Activated CD4-positive, alpha-beta memory T cell treated with anti-CD3 and anti-CD28 coated beads, Interleukin-2, amount 10 ng/mL, durations not matched to agents 7 days and 5 days (primary cell): ENCODE measurements around the gene TBL1X. TPM values are rescaled to one million over a fixed set of nuclear protein-coding genes. Genes with fewer than 3 reads are reported as not detected.

Experiments used
- CTCF ChIA-PET: fragments of 350-600 bp; sonication (Branson Sonifier 250); formaldehyde crosslinking; loops from one replicate; lab custom pipeline; 2021; ENCODE audit warnings: antibody characterized with exemption, inconsistent platforms; lab: Charles Lee
- POLR2A ChIA-PET: fragments of 350-600 bp; sonication (Branson Sonifier 250); formaldehyde crosslinking; loops from one replicate; lab custom pipeline; 2021; ENCODE audit warnings: antibody characterized with exemption; lab: Charles Lee
- DNase-seq: peaks from one replicate; pipeline ENCODE4 v3.0.0-alpha.2; 2020
- H3K27ac Mint-ChIP-seq: one replicate; pipeline ENCODE4 v1.8.0; 2021; ENCODE audit warnings: mild to moderate bottlenecking, mixed read lengths
- H3K27me3 Mint-ChIP-seq: one replicate; pipeline ENCODE4 v1.8.0; 2021; ENCODE audit warnings: mixed read lengths
- H3K36me3 Mint-ChIP-seq: one replicate; pipeline ENCODE4 v1.8.0; 2021; ENCODE audit warnings: low read depth, mixed read lengths
- H3K4me1 Mint-ChIP-seq: one replicate; pipeline ENCODE4 v1.8.0; 2021; ENCODE audit warnings: mixed read lengths
- H3K4me3 Mint-ChIP-seq: one replicate; pipeline ENCODE4 v1.8.0; 2021; ENCODE audit warnings: mild to moderate bottlenecking, mixed read lengths
- H3K9me3 Mint-ChIP-seq: one replicate; pipeline ENCODE4 v1.8.0; 2021; ENCODE audit warnings: mixed read lengths
- total RNA-seq, 2 experiments: library from RNA; stranded (reverse); gene quantifications; one replicate each; pipeline ENCODE4 v1.2.3, GENCODE V29; 2021

TBL1X gene
- total RNA-seq, 2 experiments from 2014 or later = 39.5 to 44.0 TPM

DNA sequence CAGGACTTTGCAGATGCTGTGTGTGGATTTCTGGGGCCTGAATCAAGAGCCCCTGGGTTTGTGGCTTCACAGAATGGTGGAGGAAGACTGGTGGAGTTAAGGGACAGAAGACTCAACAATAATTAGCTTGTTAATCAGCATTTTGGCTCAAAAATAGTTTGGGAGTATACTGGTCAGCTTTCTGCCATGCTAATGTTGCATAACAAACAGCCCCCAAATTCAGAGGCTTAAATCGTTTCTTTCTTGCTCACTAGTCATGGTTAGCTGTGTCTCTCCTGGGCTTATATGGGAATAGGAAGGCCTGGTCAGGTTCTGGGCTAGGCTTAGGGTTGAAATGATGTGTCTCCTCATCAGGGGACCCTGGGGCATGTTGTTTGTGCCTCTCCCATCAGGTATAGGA is 24.4 kb downstream of the TBL1X start:
- Mint-ChIP-seq H3K4me3 (no peak overlapping the region), H3K4me1 (peaks cover 2% of the 10 kb centered on the region), H3K9me3 (no peaks in the 10 kb centered on the region), H3K27ac (no peak overlapping the region), H3K36me3 (peaks cover 13% of the 10 kb centered on the region), H3K27me3 (no peaks in the 10 kb centered on the region)
- ChIA-PET CTCF (interaction anchor here (1.3 kb wide), 1 partner anchor 15 kb away, joined by 4 read pairs; no protein-coding TSS in a partner anchor), POLR2A (no interaction called here)
- DNase-seq = no peak

GRCh38 chrX:9492901-9493300 is 28.0 kb downstream of the TBL1X start:
- H3K27ac Mint-ChIP-seq = no peak overlapping the region
- no peaks in the 10 kb centered on the region for H3K9me3 Mint-ChIP-seq
- CTCF ChIA-PET = no interaction called here
- POLR2A ChIA-PET = no interaction called here
- peaks cover 15% of the 10 kb centered on the region for H3K36me3 Mint-ChIP-seq
- no peak for DNase-seq
- peaks cover 5% of the 10 kb centered on the region for H3K4me1 Mint-ChIP-seq
- H3K27me3 Mint-ChIP-seq = no peaks in the 10 kb centered on the region
- H3K4me3 Mint-ChIP-seq = no peak overlapping the region

- CTCF ChIA-PET = no interaction called here
- Mint-ChIP-seq H3K27ac (no peak overlapping the region), H3K9me3 (no peaks in the 10 kb centered on the region), H3K4me3 (no peak overlapping the region), H3K27me3 (no peaks in the 10 kb centered on the region), H3K36me3 (peaks cover 15% of the 10 kb centered on the region), H3K4me1 (peaks cover 5% of the 10 kb centered on the region)
- DNase-seq = no peak
- POLR2A ChIA-PET = no interaction called here
These were observed 29.1 kb downstream of the TBL1X start for GRCh38 chrX:9493936-9494335.

DNA sequence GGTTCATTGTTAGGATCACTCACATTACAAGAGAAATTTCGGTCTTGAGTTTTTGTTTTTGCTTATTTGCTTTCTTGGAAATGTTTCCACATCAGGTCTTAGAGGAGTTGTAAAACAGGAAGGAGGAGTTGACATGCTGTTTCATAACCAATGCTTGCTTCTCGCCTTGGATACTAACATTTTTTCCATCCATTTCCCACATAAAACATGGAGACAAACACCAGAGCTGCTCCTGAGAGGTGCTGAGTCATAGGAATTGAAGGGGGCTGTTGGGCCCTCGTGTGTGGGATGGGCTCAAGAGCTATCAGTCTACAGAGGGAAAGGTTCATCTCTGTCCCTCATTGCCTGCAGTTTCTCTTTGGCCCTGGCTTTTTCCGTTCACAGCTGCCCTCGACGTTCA is 29.9 kb downstream of the TBL1X start:
- H3K27ac Mint-ChIP-seq = no peak overlapping the region
- DNase-seq = no peak

DNA sequence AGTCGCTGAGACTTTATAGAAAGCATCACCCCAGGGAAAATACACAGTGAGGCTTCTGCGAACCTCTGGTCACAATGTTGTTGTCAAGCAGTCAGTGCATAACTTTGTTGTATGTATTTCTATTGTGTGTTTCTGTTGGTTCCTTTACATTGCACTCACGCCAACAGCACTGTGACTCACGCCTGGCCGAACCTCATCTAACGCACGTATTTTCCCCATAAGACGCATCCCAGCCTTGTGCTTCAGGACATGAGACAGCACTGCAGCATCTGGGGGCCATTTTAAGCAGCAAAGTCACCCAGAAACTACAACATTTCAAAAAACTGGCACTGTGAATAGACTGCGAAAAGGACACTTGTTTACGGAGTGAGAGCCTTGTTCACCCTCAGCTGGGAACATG is 30.6 kb downstream of the TBL1X start:
- Mint-ChIP-seq H3K4me1 (peaks cover 5% of the 10 kb centered on the region), H3K9me3 (no peaks in the 10 kb centered on the region), H3K4me3 (no peak overlapping the region), H3K27me3 (no peaks in the 10 kb centered on the region), H3K27ac (no peak overlapping the region), H3K36me3 (peaks cover 18% of the 10 kb centered on the region)
- POLR2A ChIA-PET = no interaction called here
- CTCF ChIA-PET = no interaction called here
- DNase-seq = no peak

More for the DNA sequence above, 29.9 kb downstream of the TBL1X start:
- peaks cover 5% of the 10 kb centered on the region for H3K4me1 Mint-ChIP-seq
- POLR2A ChIA-PET = no interaction called here
- H3K27me3 Mint-ChIP-seq = no peaks in the 10 kb centered on the region
- CTCF ChIA-PET = no interaction called here
- peaks cover 18% of the 10 kb centered on the region for H3K36me3 Mint-ChIP-seq
- no peaks in the 10 kb centered on the region for H3K9me3 Mint-ChIP-seq
- no peak overlapping the region for H3K4me3 Mint-ChIP-seq

DNA sequence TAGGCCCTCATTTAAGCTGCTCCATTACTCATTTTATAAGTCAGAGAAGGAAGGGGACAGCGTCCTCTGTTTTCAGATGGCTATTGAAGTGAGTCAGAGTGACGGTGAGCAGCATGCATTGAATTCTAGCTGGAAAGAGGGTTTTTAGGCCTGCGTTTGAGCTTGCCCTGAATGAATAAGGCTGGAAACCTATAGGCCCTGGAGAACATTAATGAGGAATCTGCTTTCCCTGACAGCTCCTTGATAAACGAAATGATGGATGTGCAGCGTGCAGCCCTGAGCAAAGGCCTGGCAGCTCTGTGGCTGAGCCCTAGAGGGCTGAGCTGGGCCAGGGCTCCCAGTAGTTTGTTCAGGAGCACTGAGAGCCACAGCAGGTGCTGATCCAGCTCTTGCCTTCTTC is 33.4 kb downstream of the TBL1X start:
- H3K27me3 Mint-ChIP-seq = no peaks in the 10 kb centered on the region
- DNase-seq = no peak
- H3K9me3 Mint-ChIP-seq = no peaks in the 10 kb centered on the region
- CTCF ChIA-PET = no interaction called here
- peaks cover 3% of the 10 kb centered on the region for H3K4me1 Mint-ChIP-seq
- H3K36me3 Mint-ChIP-seq = peaks cover 35% of the 10 kb centered on the region
- no peak overlapping the region for H3K27ac Mint-ChIP-seq
- POLR2A ChIA-PET = no interaction called here
- H3K4me3 Mint-ChIP-seq = no peak overlapping the region

- POLR2A ChIA-PET = no interaction called here
- Mint-ChIP-seq H3K9me3 (peaks cover 2% of the 10 kb centered on the region), H3K27me3 (no peaks in the 10 kb centered on the region), H3K4me3 (no peak overlapping the region), H3K36me3 (peaks cover 50% of the 10 kb centered on the region), H3K4me1 (no peaks in the 10 kb centered on the region), H3K27ac (no peak overlapping the region)
- DNase-seq = no peak
- CTCF ChIA-PET = no interaction called here
These were observed 35.7 kb downstream of the TBL1X start for GRCh38 chrX:9500584-9500983.

- Mint-ChIP-seq H3K27ac (no peak overlapping the region), H3K9me3 (peaks cover 2% of the 10 kb centered on the region), H3K36me3 (peaks cover 51% of the 10 kb centered on the region), H3K4me1 (no peaks in the 10 kb centered on the region), H3K4me3 (no peak overlapping the region), H3K27me3 (no peaks in the 10 kb centered on the region)
- ChIA-PET POLR2A (no interaction called here), CTCF (no interaction called here)
- no peak for DNase-seq
These were observed 36.5 kb downstream of the TBL1X start for GRCh38 chrX:9501362-9501761.

GRCh38 chrX:9503261-9503660 is 38.4 kb downstream of the TBL1X start:
- H3K9me3 Mint-ChIP-seq = peaks cover 5% of the 10 kb centered on the region
- H3K27me3 Mint-ChIP-seq = no peaks in the 10 kb centered on the region
- no peak overlapping the region for H3K4me3 Mint-ChIP-seq
- POLR2A ChIA-PET = no interaction called here
- peaks cover 56% of the 10 kb centered on the region for H3K36me3 Mint-ChIP-seq
- no peaks in the 10 kb centered on the region for H3K4me1 Mint-ChIP-seq
- CTCF ChIA-PET = no interaction called here
- H3K27ac Mint-ChIP-seq = no peak overlapping the region
- DNase-seq = no peak

DNA sequence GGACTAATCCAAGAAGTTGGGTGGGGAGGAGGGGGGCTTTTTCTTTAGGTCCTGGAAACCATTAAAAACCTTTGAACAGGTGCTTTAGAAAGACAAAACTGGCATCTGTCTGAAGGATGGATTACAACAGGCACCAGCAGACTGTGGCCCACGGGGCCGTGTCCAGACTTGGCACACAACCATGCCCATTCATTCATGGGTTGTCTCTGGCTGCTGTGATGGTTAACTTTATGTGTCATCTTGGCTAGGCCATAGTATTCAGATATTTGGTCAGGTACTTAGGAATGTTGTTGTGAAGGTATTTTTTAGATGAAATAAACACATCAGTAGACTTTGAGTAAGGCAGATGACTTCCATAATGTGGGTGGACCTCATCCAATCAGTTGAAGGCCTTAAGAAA is 45.5 kb downstream of the TBL1X start:
- H3K9me3 Mint-ChIP-seq = peaks cover 3% of the 10 kb centered on the region
- ChIA-PET POLR2A (no interaction called here), CTCF (no interaction called here)
- H3K27me3 Mint-ChIP-seq = no peaks in the 10 kb centered on the region
- no peak overlapping the region for H3K4me3 Mint-ChIP-seq
- H3K36me3 Mint-ChIP-seq = peaks cover 55% of the 10 kb centered on the region
- H3K27ac Mint-ChIP-seq = no peak overlapping the region
- peaks cover 10% of the 10 kb centered on the region for H3K4me1 Mint-ChIP-seq
- DNase-seq = no peak

- no peak for DNase-seq
- Mint-ChIP-seq H3K27me3 (no peaks in the 10 kb centered on the region), H3K27ac (no peak overlapping the region), H3K9me3 (peaks cover 3% of the 10 kb centered on the region), H3K36me3 (peaks cover 49% of the 10 kb centered on the region), H3K4me3 (no peak overlapping the region), H3K4me1 (peaks cover 16% of the 10 kb centered on the region)
- ChIA-PET POLR2A (no interaction called here), CTCF (no interaction called here)
These were observed 46.1 kb downstream of the TBL1X start for GRCh38 chrX:9510980-9511379.

DNA sequence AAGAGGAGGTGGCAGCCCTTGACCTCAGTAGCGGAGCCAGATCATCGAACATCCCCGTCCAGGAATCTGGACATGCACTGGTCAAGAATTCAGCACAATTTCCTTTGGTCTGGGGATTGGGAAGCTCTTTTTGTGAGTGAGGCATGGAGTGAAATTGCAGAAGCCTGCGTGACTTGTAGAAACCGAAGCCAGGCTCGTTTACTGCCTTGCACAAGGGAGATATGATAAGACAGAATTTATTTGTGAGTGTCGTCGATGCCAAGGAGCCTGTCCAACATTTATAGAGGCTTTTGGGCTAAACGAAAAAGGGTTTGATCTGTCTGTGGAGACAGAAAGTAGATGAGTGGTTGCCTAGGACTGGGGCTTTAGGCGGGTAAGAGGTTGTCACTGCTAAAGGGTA is 50.6 kb downstream of the TBL1X start:
- Mint-ChIP-seq H3K36me3 (peaks cover 40% of the 10 kb centered on the region), H3K27ac (no peak overlapping the region), H3K9me3 (no peaks in the 10 kb centered on the region), H3K27me3 (no peaks in the 10 kb centered on the region), H3K4me3 (no peak overlapping the region), H3K4me1 (peaks cover 25% of the 10 kb centered on the region)
- no peak for DNase-seq
- ChIA-PET POLR2A (no interaction called here), CTCF (no interaction called here)

DNA sequence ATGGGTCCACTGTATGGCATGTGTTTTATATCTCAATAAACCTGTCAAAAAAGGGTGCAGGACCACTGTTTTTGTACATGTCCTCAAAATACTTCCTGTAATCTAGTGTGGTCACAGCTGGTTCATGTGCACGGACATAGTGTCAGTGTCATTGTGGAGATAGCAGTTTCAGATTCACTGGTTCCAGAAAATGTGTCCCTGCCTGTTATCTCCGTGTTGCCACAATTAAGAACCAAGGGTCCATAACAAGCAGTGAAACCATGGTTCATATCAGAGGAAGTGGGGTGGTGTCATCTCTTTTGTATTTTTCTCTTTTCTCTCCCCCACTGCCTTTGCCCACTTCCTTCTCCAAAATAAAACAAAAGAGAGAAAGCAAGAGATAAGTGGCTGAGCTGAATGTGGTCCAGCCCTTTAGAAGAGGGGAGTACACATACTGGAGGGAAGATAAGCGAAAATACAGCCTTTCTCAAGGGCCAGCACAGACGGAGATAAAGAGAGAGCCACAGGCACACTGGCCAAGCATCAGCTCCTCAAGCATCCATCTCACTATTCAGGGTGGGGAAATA is 51.2 kb downstream of the TBL1X start:
- Mint-ChIP-seq H3K27me3 (no peaks in the 10 kb centered on the region), H3K27ac (no peak overlapping the region), H3K9me3 (no peaks in the 10 kb centered on the region), H3K36me3 (peaks cover 35% of the 10 kb centered on the region), H3K4me1 (peaks cover 25% of the 10 kb centered on the region), H3K4me3 (no peak overlapping the region)
- POLR2A ChIA-PET = no interaction called here
- no peak for DNase-seq
- CTCF ChIA-PET = no interaction called here

DNA sequence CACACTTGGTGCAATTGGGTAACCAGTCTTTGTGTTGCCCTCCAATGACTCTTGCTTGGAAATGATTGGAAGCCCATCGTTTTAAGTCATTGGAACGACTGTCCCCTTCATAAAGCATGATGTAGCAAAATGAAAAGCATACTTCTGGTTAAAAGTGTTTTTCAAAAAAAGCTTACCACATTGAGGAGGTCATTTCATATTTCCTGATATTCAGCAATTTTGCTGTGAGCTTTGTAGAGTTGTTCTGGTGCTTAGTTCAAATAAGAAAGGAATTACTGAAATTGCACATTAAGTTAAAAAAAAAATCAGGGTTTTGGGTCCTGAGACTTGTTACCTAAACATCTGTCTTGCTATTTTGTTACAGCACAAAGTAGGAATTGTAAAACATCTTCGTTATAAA is 51.8 kb downstream of the TBL1X start:
- ChIA-PET POLR2A (no interaction called here), CTCF (no interaction called here)
- DNase-seq = no peak
- Mint-ChIP-seq H3K9me3 (no peaks in the 10 kb centered on the region), H3K36me3 (peaks cover 31% of the 10 kb centered on the region), H3K4me1 (peaks cover 25% of the 10 kb centered on the region), H3K27ac (no peak overlapping the region), H3K4me3 (no peak overlapping the region), H3K27me3 (no peaks in the 10 kb centered on the region)
